Measurements from ENCODE around the gene TWNK. TPM values are rescaled to one million over a fixed set of nuclear protein-coding genes. Genes with fewer than 3 reads are reported as not detected.

The TWNK gene
- total and polyA plus RNA-seq, 2 donors (not counting 3 experiments of a cell fraction or from before 2014, with no cell fraction given) = 5.6 to 10.9 TPM

- ChIA-PET CTCF (interaction anchor here (1.3 kb wide), 1 partner anchor 50 kb away, joined by 3 read pairs; no protein-coding TSS in a partner anchor), POLR2A (no interaction called here)
- no peak for DNase-seq (ENCODE audit: low read depth, low spot score)
- Histone ChIP-seq H3K27me3 (ENCODE audit: control insufficient read depth in 2 of 2, insufficient read depth in 2 of 2, low read length in 2 of 2) (no peaks in the 10 kb centered on the region), H3K36me3 (ENCODE audit: control insufficient read depth in 2 of 2, extremely low read depth in 1 of 2, insufficient read depth in 2 of 2, low read length in 2 of 2) (peaks cover 4 to 8% of the 10 kb centered on the region in 2 experiments), H3K4me2 (ENCODE audit: insufficient read depth, low read length) (no peak overlapping the region), H3K9me3 (replicated peaks; ENCODE audit: control insufficient read depth, insufficient read depth, low read length) (no peaks in the 10 kb centered on the region), H2AFZ (ENCODE audit: low read depth, low read length) (no peak overlapping the region), H3K4me3 (replicated peaks in 1 of 3; ENCODE audit: insufficient read depth in 1 of 3, low read depth in 1 of 3, low read length in 3 of 3) (no peak overlapping the region), H3K9me1 (replicated peaks; ENCODE audit: control insufficient read depth, extremely low read depth, insufficient read depth, low read length) (no peaks in the 10 kb centered on the region), H3K9ac (replicated peaks; ENCODE audit: extremely low read depth, insufficient read depth, low read length) (no peak overlapping the region), H3K27ac (ENCODE audit: insufficient read depth, low read depth, low read length) (no peak overlapping the region), H3K79me2 (ENCODE audit: control insufficient read depth, insufficient read depth, low read length) (no peaks in the 10 kb centered on the region), H4K20me1 (replicated peaks; ENCODE audit: control insufficient read depth, extremely low read depth, insufficient read depth, low read length) (no peaks in the 10 kb centered on the region), H3K4me1 (ENCODE audit: control insufficient read depth, extremely low read depth, insufficient read depth, low read length) (peaks cover 3% of the 10 kb centered on the region)
- no TSS peak for BruUV-seq (replicated peaks)
- intact Hi-C loops (cut with micrococcal nuclease) (no loop called here), dilution Hi-C loops (cut with MboI; ENCODE audit: extremely low pct_ligation_motif_present, low sequenced_read_pairs) (no loop called here)
- TF ChIP-seq MYC (IDR thresholded peaks at IDR 0.05; ENCODE audit: low read depth, low read length) (no peak), POLR2A (IDR thresholded peaks at IDR 0.05; ENCODE audit: low read depth, low read length) (no peak), POLR2AphosphoS5 (IDR thresholded peaks at IDR 0.05; ENCODE audit: insufficient read depth, low read depth, low read length) (no peak), EZH2 (IDR thresholded peaks at IDR 0.05; ENCODE audit: borderline replicate concordance, low read depth, low read length, severe bottlenecking) (no peak), GATA2 (IDR thresholded peaks at IDR 0.05; ENCODE audit: insufficient read depth, insufficient read length, low read depth, low read length) (no peak), JUN (IDR thresholded peaks at IDR 0.05; ENCODE audit: borderline replicate concordance, insufficient read depth, insufficient read length, low read depth) (no peak)
- TF ChIP-seq, protein P1, sequence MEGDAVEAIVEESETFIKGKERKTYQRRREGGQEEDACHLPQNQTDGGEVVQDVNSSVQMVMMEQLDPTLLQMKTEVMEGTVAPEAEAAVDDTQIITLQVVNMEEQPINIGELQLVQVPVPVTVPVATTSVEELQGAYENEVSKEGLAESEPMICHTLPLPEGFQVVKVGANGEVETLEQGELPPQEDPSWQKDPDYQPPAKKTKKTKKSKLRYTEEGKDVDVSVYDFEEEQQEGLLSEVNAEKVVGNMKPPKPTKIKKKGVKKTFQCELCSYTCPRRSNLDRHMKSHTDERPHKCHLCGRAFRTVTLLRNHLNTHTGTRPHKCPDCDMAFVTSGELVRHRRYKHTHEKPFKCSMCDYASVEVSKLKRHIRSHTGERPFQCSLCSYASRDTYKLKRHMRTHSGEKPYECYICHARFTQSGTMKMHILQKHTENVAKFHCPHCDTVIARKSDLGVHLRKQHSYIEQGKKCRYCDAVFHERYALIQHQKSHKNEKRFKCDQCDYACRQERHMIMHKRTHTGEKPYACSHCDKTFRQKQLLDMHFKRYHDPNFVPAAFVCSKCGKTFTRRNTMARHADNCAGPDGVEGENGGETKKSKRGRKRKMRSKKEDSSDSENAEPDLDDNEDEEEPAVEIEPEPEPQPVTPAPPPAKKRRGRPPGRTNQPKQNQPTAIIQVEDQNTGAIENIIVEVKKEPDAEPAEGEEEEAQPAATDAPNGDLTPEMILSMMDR (IDR thresholded peaks at IDR 0.05; ENCODE audit: extremely low read depth in 1 of 2, insufficient read depth in 1 of 2, low read depth in 1 of 2, low read length in 2 of 2) = no peak
- no peak for FAIRE-seq
Measured at GRCh38 chr10:100963826-100964225, 23.5 kb upstream of the TWNK start.
